ENCODE measurements around the gene GGTLC2. TPM values are rescaled to one million over a fixed set of nuclear protein-coding genes. Genes with fewer than 3 reads are reported as not detected.
"Not testable (repeated sequence)": the region's sequence is repeated elsewhere in the genome, so short reads cannot be mapped to it uniquely, and the experiment has no call there.

GGTLC2 gene
- total RNA-seq, 4 donors from 2014 or later, result not detected

- H3K27me3 ChIP-seq; DNase-seq; intact Hi-C loops (cut with DNase I; ENCODE audit: low total_unique reads); ATAC-seq; H3K27ac ChIP-seq; H3K9me3 ChIP-seq; H3K4me1 ChIP-seq; H3K36me3 ChIP-seq; in situ Hi-C loops (cut with MboI; ENCODE audit: low sequenced_read_pairs in 4 of 4); H3K4me3 ChIP-seq: not testable (repeated sequence)
- TF ChIP-seq CTCF (IDR thresholded peaks at IDR 0.05 in 4 of 5, conservative IDR thresholded peaks at IDR 0.05 in 1 of 5), result peak in 2 of 5 experiments; percentile 29 to 31
Observed at GRCh38 chr22:22647952-22648351, 3.5 kb downstream of the GGTLC2 start.

DNA sequence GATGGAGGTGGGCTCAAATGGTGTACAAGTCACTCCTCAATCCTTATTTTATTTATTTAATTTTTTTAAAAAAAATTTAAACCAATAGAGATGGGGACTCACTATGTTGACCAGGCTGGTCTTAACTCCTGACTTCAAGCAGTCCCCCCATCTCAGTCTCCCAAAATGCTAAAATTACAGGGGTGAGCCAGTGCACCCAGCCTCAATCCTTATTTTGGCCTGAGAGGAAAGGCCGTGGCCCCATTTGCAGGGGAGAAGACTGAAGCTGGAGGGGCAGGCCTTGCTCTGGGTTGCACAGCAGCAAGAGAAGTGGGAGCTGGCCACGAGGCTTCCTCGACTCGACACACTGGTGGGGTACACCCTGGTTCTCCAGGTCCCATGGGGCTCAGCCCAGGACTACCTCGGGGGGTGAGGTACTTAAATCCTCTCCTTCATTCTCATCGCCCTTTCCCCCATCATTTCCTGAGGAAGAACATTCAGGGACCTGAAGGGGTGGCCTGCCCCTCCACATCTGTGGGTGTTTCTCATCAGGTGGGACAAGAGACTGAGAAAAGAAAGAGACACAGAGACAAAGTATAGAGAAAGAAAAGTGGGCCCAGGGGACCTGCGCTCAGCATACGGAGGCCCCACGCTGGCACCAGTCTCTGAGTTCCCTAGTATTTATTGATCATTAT is 4.6 kb downstream of the GGTLC2 start:
- intact Hi-C loops (cut with DNase I; ENCODE audit: low total_unique reads); in situ Hi-C loops (cut with MboI; ENCODE audit: low sequenced_read_pairs in 4 of 4); H3K27ac ChIP-seq; H3K9me3 ChIP-seq; H3K27me3 ChIP-seq; ATAC-seq; H3K4me3 ChIP-seq; H3K4me1 ChIP-seq; DNase-seq; H3K36me3 ChIP-seq: not testable (repeated sequence)

- H3K27ac ChIP-seq; ATAC-seq; H3K36me3 ChIP-seq; in situ Hi-C loops (cut with MboI; ENCODE audit: low sequenced_read_pairs in 4 of 4); DNase-seq; H3K27me3 ChIP-seq; H3K9me3 ChIP-seq; H3K4me3 ChIP-seq; intact Hi-C loops (cut with DNase I; ENCODE audit: low total_unique reads); H3K4me1 ChIP-seq: not testable (repeated sequence)
Observed at GRCh38 chr22:22649761-22650160, 5.3 kb downstream of the GGTLC2 start.

DNA sequence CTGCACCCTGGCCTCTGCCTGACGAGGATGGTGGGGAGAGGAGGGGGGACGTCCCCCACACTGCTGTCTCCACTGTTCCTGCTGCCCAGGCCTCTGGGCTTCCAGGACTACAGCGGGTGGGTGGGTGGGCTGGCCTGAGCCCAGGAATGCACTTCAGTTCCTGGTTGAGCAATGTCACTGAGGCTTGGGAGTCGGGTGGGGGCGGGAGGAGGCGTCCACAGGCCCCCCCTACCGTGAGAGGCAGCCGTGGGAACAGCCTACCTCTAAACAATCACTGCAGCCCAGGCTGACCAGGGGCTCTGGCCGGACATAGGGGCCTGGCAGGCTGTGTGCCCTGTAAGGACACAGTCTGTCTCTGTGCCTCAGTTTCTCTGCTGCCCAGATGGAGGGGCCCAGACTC is 6.0 kb downstream of the GGTLC2 start:
- intact Hi-C loops (cut with DNase I; ENCODE audit: low total_unique reads); H3K4me3 ChIP-seq; in situ Hi-C loops (cut with MboI; ENCODE audit: low sequenced_read_pairs in 4 of 4); H3K9me3 ChIP-seq; H3K27ac ChIP-seq; ATAC-seq; DNase-seq; H3K4me1 ChIP-seq; H3K36me3 ChIP-seq; H3K27me3 ChIP-seq: not testable (repeated sequence)

- in situ Hi-C loops (cut with MboI; ENCODE audit: low sequenced_read_pairs in 4 of 4); H3K4me3 ChIP-seq; H3K9me3 ChIP-seq; H3K27ac ChIP-seq; H3K4me1 ChIP-seq; H3K27me3 ChIP-seq; ATAC-seq; DNase-seq; intact Hi-C loops (cut with DNase I; ENCODE audit: low total_unique reads); H3K36me3 ChIP-seq: not testable (repeated sequence)
Observed at GRCh38 chr22:22650803-22651515, 6.5 kb downstream of the GGTLC2 start.

GRCh38 chr22:22651593-22651992 is 7.2 kb downstream of the GGTLC2 start:
- ATAC-seq; H3K4me1 ChIP-seq; H3K9me3 ChIP-seq; intact Hi-C loops (cut with DNase I; ENCODE audit: low total_unique reads); DNase-seq; H3K4me3 ChIP-seq; in situ Hi-C loops (cut with MboI; ENCODE audit: low sequenced_read_pairs in 4 of 4); H3K36me3 ChIP-seq; H3K27me3 ChIP-seq; H3K27ac ChIP-seq: not testable (repeated sequence)

- DNase-seq; H3K4me3 ChIP-seq; ATAC-seq; in situ Hi-C loops (cut with MboI; ENCODE audit: low sequenced_read_pairs in 4 of 4); H3K9me3 ChIP-seq; H3K4me1 ChIP-seq; H3K27me3 ChIP-seq; intact Hi-C loops (cut with DNase I; ENCODE audit: low total_unique reads); H3K27ac ChIP-seq; H3K36me3 ChIP-seq: not testable (repeated sequence)
Observed at GRCh38 chr22:22652102-22652501, 7.7 kb downstream of the GGTLC2 start.

DNA sequence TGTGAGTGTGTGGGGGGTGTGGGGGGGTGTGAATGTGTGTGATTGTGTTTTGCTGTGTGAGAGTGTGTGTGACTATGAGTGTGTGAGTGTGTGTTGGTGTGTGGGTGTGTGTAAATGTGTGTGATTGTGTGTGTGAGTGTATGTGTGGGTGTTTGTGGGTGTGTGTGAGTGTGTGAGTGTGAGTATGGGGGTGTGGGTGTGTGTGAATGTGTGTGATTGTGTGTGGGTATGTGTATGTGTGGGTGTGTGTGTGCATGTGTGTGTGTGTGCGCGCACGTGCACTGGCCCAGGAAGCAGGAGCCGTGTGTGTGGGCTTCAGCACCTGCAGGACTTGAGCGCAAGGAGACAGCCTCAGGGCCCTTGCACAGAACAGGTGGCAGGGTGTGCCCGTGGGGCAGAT is 8.2 kb downstream of the GGTLC2 start:
- DNase-seq; H3K36me3 ChIP-seq; ATAC-seq; intact Hi-C loops (cut with DNase I; ENCODE audit: low total_unique reads); H3K9me3 ChIP-seq; H3K4me1 ChIP-seq; H3K27ac ChIP-seq; in situ Hi-C loops (cut with MboI; ENCODE audit: low sequenced_read_pairs in 4 of 4); H3K27me3 ChIP-seq; H3K4me3 ChIP-seq: not testable (repeated sequence)

DNA sequence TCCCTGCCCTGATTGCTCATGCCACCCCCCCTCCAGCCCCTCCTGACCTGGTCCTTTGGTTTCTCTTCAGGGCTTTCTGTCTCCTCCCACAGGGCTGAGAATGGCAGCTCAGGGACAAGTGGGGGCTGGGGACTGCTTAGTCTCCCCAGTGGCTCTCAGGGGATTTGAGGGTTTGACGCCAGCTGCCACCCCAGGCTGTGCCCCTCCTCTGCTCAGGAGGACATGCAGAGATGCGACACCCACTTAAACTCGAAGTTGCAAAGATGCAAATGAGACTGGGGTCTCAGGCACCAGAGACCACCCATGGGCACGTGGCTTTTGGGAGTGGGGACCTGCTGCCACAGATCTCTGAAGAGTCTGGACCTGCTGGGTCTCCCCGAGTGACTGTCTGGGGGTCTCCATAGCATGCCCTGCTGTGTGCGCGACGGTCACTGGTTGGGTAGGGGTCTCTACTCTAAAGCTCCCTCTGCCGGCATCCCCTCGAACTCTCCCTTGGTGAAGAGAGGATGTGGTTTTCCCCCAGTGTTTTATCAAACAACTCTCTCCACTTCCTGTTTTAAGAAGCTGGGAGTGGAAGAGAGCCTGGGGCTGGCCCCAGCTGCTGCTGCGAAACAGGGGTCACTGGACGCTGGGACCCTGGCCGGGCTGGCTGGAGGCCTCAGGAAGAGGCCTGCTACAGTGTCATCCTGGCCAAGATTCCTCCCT is 9.4 kb downstream of the GGTLC2 start:
- H3K27ac ChIP-seq; H3K27me3 ChIP-seq; DNase-seq; ATAC-seq; in situ Hi-C loops (cut with MboI; ENCODE audit: low sequenced_read_pairs in 4 of 4); H3K4me1 ChIP-seq; H3K4me3 ChIP-seq; intact Hi-C loops (cut with DNase I; ENCODE audit: low total_unique reads); H3K36me3 ChIP-seq; H3K9me3 ChIP-seq: not testable (repeated sequence)
